Measurements from ENCODE around the gene FRMD4A. TPM values are rescaled to one million over a fixed set of nuclear protein-coding genes. Genes with fewer than 3 reads are reported as not detected.

FRMD4A gene
- polyA plus RNA-seq, 1 of the 3 experiments (the other 2 are of a cell fraction): 37.7 TPM

DNA sequence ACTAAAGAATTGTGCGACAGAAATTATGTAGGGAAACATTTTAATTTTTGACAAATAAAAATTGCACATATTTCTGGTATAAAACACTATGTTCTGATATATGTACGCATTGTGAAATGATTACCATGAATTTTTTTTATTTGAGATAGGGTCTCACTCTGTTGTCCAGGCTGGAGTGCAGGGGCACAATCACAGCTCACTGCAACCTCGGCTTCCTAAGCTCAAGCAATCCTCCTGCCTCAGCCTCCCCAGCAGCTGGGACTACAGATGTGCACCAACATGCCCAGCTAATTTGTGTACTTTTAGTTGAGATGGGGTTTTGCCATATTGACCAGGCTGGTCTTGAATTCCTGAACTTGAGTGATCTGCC is 149.2 kb downstream of the FRMD4A start:
- no peaks in the 10 kb centered on the region for H4K20me1 ChIP-seq (ENCODE audit: insufficient read depth)
- H3F3A ChIP-seq (replicated peaks; ENCODE audit: insufficient read depth): no peaks in the 10 kb centered on the region
- no peak overlapping the region for H3K4me3 ChIP-seq (ENCODE audit: low read depth in 2 of 2, low read length in 1 of 2)
- H3K9me3 ChIP-seq: no peaks in the 10 kb centered on the region
- no peaks in the 10 kb centered on the region; the same call in 1 of the 2 replicates for H3K27me3 ChIP-seq (ENCODE audit: insufficient read depth)
- ChIA-PET POLR2A (no interaction called here), CTCF (interaction anchor here (1.9 to 7.3 kb wide), 2 partner anchors 8 to 14 kb away, joined by 4 to 43 read pairs; no protein-coding TSS in a partner anchor)
- H3K9ac ChIP-seq: no peak overlapping the region
- H2AFZ ChIP-seq (ENCODE audit: low read depth): no peak overlapping the region
- no peaks in the 10 kb centered on the region for H3K79me2 ChIP-seq (ENCODE audit: insufficient read depth)
- H3K4me2 ChIP-seq: no peak overlapping the region
- no peak overlapping the region for H3K27ac ChIP-seq (ENCODE audit: low read depth in 2 of 2, low read length in 1 of 2)
- no peak for DNase-seq
- H3K9me2 ChIP-seq: no peaks in the 10 kb centered on the region
- no peaks in the 10 kb centered on the region for H3K36me3 ChIP-seq (replicated peaks in 1 of 2; ENCODE audit: control insufficient read depth in 1 of 2, insufficient read depth in 2 of 2, low read length in 1 of 2)
- WGBS (ENCODE audit: low lambda C conversion rate): 56% methylated on average over 3 of the region's 3 CpGs
- no peaks in the 10 kb centered on the region for H3K4me1 ChIP-seq (ENCODE audit: control insufficient read depth in 1 of 2, insufficient read depth in 2 of 2, low read depth in 1 of 2, low read length in 1 of 2)
- TF ChIP-seq CHD2 (IDR thresholded peaks at IDR 0.05; ENCODE audit: low read length, partially characterized antibody): no peak
- no peak for TF ChIP-seq MAX (IDR thresholded peaks at IDR 0.05; ENCODE audit: low read depth)
- TF ChIP-seq USF2 (IDR thresholded peaks at IDR 0.05; ENCODE audit: borderline replicate concordance, low read depth, low read length): no peak

- Histone ChIP-seq H2AFZ (ENCODE audit: low read depth) (no peak overlapping the region), H4K20me1 (ENCODE audit: insufficient read depth) (no peaks in the 10 kb centered on the region), H3K36me3 (replicated peaks in 1 of 2; ENCODE audit: control insufficient read depth in 1 of 2, insufficient read depth in 2 of 2, low read length in 1 of 2) (no peaks in the 10 kb centered on the region), H3K9me3 (no peaks in the 10 kb centered on the region), H3K9ac (no peak overlapping the region), H3K79me2 (ENCODE audit: insufficient read depth) (no peaks in the 10 kb centered on the region), H3K9me2 (no peaks in the 10 kb centered on the region), H3K27me3 (ENCODE audit: insufficient read depth) (no peaks in the 10 kb centered on the region; the same call in 1 of the 2 replicates), H3F3A (replicated peaks; ENCODE audit: insufficient read depth) (no peaks in the 10 kb centered on the region), H3K27ac (ENCODE audit: low read depth in 2 of 2, low read length in 1 of 2) (no peak overlapping the region), H3K4me1 (ENCODE audit: control insufficient read depth in 1 of 2, insufficient read depth in 2 of 2, low read depth in 1 of 2, low read length in 1 of 2) (no peaks in the 10 kb centered on the region), H3K4me2 (no peak overlapping the region), H3K4me3 (ENCODE audit: low read depth in 2 of 2, low read length in 1 of 2) (no peak overlapping the region)
- ChIA-PET CTCF (interaction anchor here (1.9 to 7.3 kb wide), 2 partner anchors 7 to 15 kb away, joined by 4 to 43 read pairs; no protein-coding TSS in a partner anchor), POLR2A (no interaction called here)
- no peak for TF ChIP-seq NRF1 (IDR thresholded peaks at IDR 0.05; ENCODE audit: low read depth, low read length)
- no peak for TF ChIP-seq POLR2AphosphoS5 (IDR thresholded peaks at IDR 0.05; ENCODE audit: low read depth, low read length)
- TF ChIP-seq USF2 (IDR thresholded peaks at IDR 0.05; ENCODE audit: borderline replicate concordance, low read depth, low read length): no peak
- no peak for TF ChIP-seq MAX (IDR thresholded peaks at IDR 0.05; ENCODE audit: low read depth)
- no peak for TF ChIP-seq JUND (IDR thresholded peaks at IDR 0.05)
- TF ChIP-seq, protein P1, sequence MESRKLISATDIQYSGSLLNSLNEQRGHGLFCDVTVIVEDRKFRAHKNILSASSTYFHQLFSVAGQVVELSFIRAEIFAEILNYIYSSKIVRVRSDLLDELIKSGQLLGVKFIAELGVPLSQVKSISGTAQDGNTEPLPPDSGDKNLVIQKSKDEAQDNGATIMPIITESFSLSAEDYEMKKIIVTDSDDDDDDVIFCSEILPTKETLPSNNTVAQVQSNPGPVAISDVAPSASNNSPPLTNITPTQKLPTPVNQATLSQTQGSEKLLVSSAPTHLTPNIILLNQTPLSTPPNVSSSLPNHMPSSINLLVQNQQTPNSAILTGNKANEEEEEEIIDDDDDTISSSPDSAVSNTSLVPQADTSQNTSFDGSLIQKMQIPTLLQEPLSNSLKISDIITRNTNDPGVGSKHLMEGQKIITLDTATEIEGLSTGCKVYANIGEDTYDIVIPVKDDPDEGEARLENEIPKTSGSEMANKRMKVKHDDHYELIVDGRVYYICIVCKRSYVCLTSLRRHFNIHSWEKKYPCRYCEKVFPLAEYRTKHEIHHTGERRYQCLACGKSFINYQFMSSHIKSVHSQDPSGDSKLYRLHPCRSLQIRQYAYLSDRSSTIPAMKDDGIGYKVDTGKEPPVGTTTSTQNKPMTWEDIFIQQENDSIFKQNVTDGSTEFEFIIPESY (IDR thresholded peaks at IDR 0.05; ENCODE audit: borderline replicate concordance, low read depth): no peak
- no peak for TF ChIP-seq GATA2 (CRISPR knock-in tag; IDR thresholded peaks at IDR 0.05)
- no peak for TF ChIP-seq TAF1 (IDR thresholded peaks at IDR 0.05; ENCODE audit: borderline replicate concordance, low read depth, low read length)
- no peak for TF ChIP-seq FOXJ3 (CRISPR knock-in tag; IDR thresholded peaks at IDR 0.05)
- no peak for TF ChIP-seq ELF1 (IDR thresholded peaks at IDR 0.05)
- no peak for TF ChIP-seq YY1 (IDR thresholded peaks at IDR 0.05; ENCODE audit: low read depth)
- TF ChIP-seq, protein P2, sequence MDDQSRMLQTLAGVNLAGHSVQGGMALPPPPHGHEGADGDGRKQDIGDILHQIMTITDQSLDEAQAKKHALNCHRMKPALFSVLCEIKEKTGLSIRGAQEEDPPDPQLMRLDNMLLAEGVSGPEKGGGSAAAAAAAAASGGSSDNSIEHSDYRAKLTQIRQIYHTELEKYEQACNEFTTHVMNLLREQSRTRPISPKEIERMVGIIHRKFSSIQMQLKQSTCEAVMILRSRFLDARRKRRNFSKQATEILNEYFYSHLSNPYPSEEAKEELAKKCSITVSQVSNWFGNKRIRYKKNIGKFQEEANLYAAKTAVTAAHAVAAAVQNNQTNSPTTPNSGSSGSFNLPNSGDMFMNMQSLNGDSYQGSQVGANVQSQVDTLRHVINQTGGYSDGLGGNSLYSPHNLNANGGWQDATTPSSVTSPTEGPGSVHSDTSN (IDR thresholded peaks at IDR 0.05): no peak
- TF ChIP-seq MXI1 (IDR thresholded peaks at IDR 0.05; ENCODE audit: low read depth, low read length): no peak
- no peak for TF ChIP-seq SMC3 (IDR thresholded peaks at IDR 0.05; ENCODE audit: low read depth, low read length)
- TF ChIP-seq TEAD4 (IDR thresholded peaks at IDR 0.05; ENCODE audit: borderline replicate concordance, insufficient read depth): no peak
- TF ChIP-seq FOXM1 (IDR thresholded peaks at IDR 0.05; ENCODE audit: low read depth): no peak
- TF ChIP-seq NFIC (IDR thresholded peaks at IDR 0.05; ENCODE audit: borderline replicate concordance): no peak
- 41% methylated on average over 13 of the region's 13 CpGs for WGBS (ENCODE audit: low lambda C conversion rate)
- DNase-seq: no peak
Observed at GRCh38 chr10:14180911-14181566, 149.7 kb downstream of the FRMD4A start.
